Measurements from ENCODE around the gene HNRNPA1.

DNA sequence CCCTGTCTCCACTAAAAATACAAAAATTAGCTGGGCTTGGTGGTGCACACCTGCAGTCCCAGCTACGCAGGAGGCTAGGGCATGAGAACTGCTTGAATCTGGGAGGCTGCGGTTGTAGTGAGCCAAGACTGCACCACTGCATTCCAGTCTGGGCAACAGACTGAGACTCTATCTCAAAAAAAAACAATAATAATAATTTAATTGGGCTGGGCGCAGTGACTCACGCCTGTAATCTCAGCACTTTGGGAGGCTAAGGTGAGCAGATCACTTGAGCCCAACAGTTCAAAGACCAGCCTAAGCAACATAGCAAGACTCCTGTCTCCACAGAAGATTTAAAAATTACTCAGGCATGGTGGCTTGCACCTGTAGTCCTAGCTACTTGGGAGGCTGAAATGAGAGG, 27.3 kb upstream of the HNRNPA1 start:
- TF ChIP-seq, protein P1, sequence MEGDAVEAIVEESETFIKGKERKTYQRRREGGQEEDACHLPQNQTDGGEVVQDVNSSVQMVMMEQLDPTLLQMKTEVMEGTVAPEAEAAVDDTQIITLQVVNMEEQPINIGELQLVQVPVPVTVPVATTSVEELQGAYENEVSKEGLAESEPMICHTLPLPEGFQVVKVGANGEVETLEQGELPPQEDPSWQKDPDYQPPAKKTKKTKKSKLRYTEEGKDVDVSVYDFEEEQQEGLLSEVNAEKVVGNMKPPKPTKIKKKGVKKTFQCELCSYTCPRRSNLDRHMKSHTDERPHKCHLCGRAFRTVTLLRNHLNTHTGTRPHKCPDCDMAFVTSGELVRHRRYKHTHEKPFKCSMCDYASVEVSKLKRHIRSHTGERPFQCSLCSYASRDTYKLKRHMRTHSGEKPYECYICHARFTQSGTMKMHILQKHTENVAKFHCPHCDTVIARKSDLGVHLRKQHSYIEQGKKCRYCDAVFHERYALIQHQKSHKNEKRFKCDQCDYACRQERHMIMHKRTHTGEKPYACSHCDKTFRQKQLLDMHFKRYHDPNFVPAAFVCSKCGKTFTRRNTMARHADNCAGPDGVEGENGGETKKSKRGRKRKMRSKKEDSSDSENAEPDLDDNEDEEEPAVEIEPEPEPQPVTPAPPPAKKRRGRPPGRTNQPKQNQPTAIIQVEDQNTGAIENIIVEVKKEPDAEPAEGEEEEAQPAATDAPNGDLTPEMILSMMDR (IDR thresholded peaks at IDR 0.05): no peak
- no peak for TF ChIP-seq POLR2A (IDR thresholded peaks at IDR 0.05)
